HepG2 (cell line): ENCODE data around the gene CPNE1. TPM values are rescaled to one million over a fixed set of nuclear protein-coding genes. Genes with fewer than 3 reads are reported as not detected.

Source experiments
- GATAD1 ChIP-seq: IDR thresholded peaks from 2 replicates; pipeline ENCODE4 v1.6.1; 2016; ENCODE audit warnings: missing genetic modification reagents, missing compliant biosample characterization
- JDP2 ChIP-seq: sonication (generic); formaldehyde crosslinking; IDR thresholded peaks from 2 replicates; pipeline ENCODE4 v1.8.1; 2022; ENCODE audit warnings: missing genetic modification reagents, borderline replicate concordance
- TSC22D2 ChIP-seq: sonication (generic); formaldehyde crosslinking; IDR thresholded peaks from 2 replicates; pipeline ENCODE4 v1.5.1; 2020; ENCODE audit warnings: missing genetic modification reagents, mild to moderate bottlenecking, borderline replicate concordance
- UBTF ChIP-seq: sonication (generic); formaldehyde crosslinking; IDR thresholded peaks from 2 replicates; pipeline ENCODE4 v1.4.0; 2020; ENCODE audit warnings: mild to moderate bottlenecking, missing genetic modification reagents
- ZBTB39 ChIP-seq: sonication (generic); formaldehyde crosslinking; IDR thresholded peaks from 2 replicates; pipeline ENCODE4 v1.5.0; 2020; ENCODE audit warnings: missing genetic modification reagents
- ZFP62 ChIP-seq: sonication (generic); formaldehyde crosslinking; IDR thresholded peaks from 2 replicates; pipeline ENCODE4 v1.4.0; 2020; ENCODE audit warnings: missing genetic modification reagents
- ZNF12 ChIP-seq: sonication (generic); formaldehyde crosslinking; IDR thresholded peaks from 2 replicates; pipeline ENCODE4 v1.5.0; 2020; ENCODE audit warnings: missing genetic modification reagents
- ZNF20 ChIP-seq: sonication (generic); formaldehyde crosslinking; IDR thresholded peaks from 2 replicates; pipeline ENCODE4 v1.4.0; 2020; ENCODE audit warnings: mild to moderate bottlenecking, moderate library complexity, missing genetic modification reagents
- ZNF205 ChIP-seq: IDR thresholded peaks from 2 replicates; pipeline ENCODE4 v1.6.1; 2018; ENCODE audit warnings: missing biosample characterization, missing genetic modification reagents
- ZNF407 ChIP-seq: sonication (generic); formaldehyde crosslinking; IDR thresholded peaks from one replicate; pipeline ENCODE4 v1.5.1; 2020; ENCODE audit warnings: mild to moderate bottlenecking, missing genetic modification reagents; ENCODE audit errors: not compliant biosample characterization
- ZNF44 ChIP-seq: sonication (generic); formaldehyde crosslinking; IDR thresholded peaks from 2 replicates; pipeline ENCODE4 v1.5.1; 2020; ENCODE audit warnings: mild to moderate bottlenecking, missing genetic modification reagents
- ZNF550 ChIP-seq: sonication (generic); formaldehyde crosslinking; IDR thresholded peaks from 2 replicates; pipeline ENCODE4 v1.4.0; 2020; ENCODE audit warnings: mild to moderate bottlenecking, missing genetic modification reagents, borderline replicate concordance
- ZNF557 ChIP-seq: sonication (generic); formaldehyde crosslinking; IDR thresholded peaks from 2 replicates; pipeline ENCODE4 v1.4.0; 2020; ENCODE audit warnings: missing genetic modification reagents
- ZNF660 ChIP-seq: sonication (generic); formaldehyde crosslinking; IDR thresholded peaks from 2 replicates; pipeline ENCODE4 v1.5.1; 2020; ENCODE audit warnings: mild to moderate bottlenecking, low read depth, missing genetic modification reagents, borderline replicate concordance
- ZNF878 ChIP-seq: sonication (generic); formaldehyde crosslinking; IDR thresholded peaks from 2 replicates; pipeline ENCODE4 v1.8.1; 2023; ENCODE audit warnings: mild to moderate bottlenecking, missing genetic modification reagents, moderate library complexity
- ZNF883 ChIP-seq: sonication (generic); formaldehyde crosslinking; IDR thresholded peaks from 2 replicates; pipeline ENCODE4 v1.5.1; 2020; ENCODE audit warnings: mild to moderate bottlenecking, missing genetic modification reagents; ENCODE audit errors: not compliant biosample characterization
- polyA plus RNA-seq, 8 experiments: library from polyadenylated mRNA; depleted of rRNA in 3 of 8; stranded (reverse) in 7 of 8; unstranded in 1 of 8; fragments of >200 nt; fragmentation: Illumina TruSeq in 4 of 8; extraction: Trizol in 4 of 8; gene quantifications; 2 replicates each; pipeline versions ENCODE4 v1.2.1 to v1.2.3, GENCODE V29; 2011 to 2016; ENCODE audit warnings: low read depth in 4 of 8, missing spikeins in 1 of 8, mixed read lengths in 1 of 8; ENCODE audit not compliant: insufficient read depth in 1 of 8
- total RNA-seq, 5 experiments: library from RNA; depleted of rRNA; stranded (reverse); fragments of >200 nt; fragmentation: Illumina TruSeq; extraction: Trizol; gene quantifications; 2 replicates each; pipeline ENCODE4 v1.2.3, GENCODE V29; 2016; ENCODE audit warnings: low read depth in 1 of 5

Gene CPNE1
- total and polyA plus RNA-seq, 2 of the 13 experiments (the other 11 are each of a cell fraction or from before 2014, with no cell fraction given): 408 to 431 TPM

DNA sequence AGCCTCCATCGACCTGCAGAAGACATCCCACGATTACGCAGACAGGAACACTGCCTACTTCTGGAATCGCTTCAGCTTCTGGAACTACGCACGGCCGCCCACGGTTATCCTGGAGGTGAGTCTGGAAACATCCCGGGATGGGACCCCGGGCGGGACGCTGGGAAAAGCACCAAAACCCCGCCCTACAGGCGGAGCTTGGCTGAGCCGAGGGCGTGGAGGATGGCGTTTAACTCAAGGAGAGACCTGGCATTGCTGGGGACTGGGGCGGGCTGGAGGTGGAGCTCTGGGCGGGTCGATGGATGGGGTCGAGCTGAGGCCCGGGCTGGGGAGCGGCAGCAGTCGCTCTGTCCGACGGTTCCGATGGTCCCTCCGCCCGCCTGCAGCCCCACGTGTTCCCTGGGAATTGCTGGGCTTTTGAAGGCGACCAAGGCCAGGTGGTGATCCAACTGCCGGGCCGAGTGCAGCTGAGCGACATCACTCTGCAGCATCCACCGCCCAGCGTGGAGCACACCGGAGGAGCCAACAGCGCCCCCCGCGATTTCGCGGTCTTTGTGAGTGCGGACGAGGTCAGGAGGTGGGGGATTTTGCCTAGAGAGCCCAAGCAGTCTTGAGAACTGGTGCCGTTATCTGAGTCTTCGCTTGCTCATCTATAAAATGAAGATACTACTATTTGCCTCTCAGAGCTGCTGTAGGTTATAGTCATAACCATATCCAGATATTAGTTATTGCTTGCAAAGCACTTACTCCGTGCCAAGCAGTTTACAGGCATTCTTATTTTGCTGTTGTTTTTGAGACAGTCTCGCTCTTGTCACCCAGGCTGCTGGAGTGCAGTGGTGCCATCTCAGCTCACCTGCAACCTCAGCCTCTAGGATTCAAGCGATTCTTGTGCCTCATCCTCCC lies 45.3 kb downstream of the CPNE1 start (continued):
- TF ChIP-seq ZNF44: peak; percentile 97
- 0 out of 2 replicates have a peak, but pooled peaks have one; percentile 84 for TF ChIP-seq TSC22D2 (CRISPR knock-in tag)
- TF ChIP-seq ZNF205: peak; percentile 95
- TF ChIP-seq ZBTB39 (CRISPR knock-in tag): peak; percentile 95
- TF ChIP-seq ZNF550: no peak; the same call in 1 of the 2 replicates
- peak; percentile 72 for TF ChIP-seq GATAD1 (CRISPR knock-in tag)
- TF ChIP-seq ZNF883 (CRISPR knock-in tag): peak; percentile 92
- peak; percentile 90 for TF ChIP-seq ZNF878 (CRISPR knock-in tag)
- TF ChIP-seq ZNF407: peak; percentile 89
- TF ChIP-seq ZNF660 (CRISPR knock-in tag): peak; percentile 91; the same call in 1 of the 2 replicates
- 0 out of 2 replicates have a peak, but pooled peaks have one; percentile 10 for TF ChIP-seq JDP2 (CRISPR knock-in tag)
- no peak for TF ChIP-seq ZFP62 (CRISPR knock-in tag)
- TF ChIP-seq ZNF12 (CRISPR knock-in tag): 0 out of 2 replicates have a peak, but pooled peaks have one; percentile 17
- peak; percentile 90 for TF ChIP-seq UBTF (CRISPR knock-in tag)
- peak; percentile 44; the same call in 1 of the 2 replicates for TF ChIP-seq ZNF557 (CRISPR knock-in tag)
- no peak for TF ChIP-seq ZNF20 (CRISPR knock-in tag)
